ENCODE measurements around the gene NTF3. TPM values are rescaled to one million over a fixed set of nuclear protein-coding genes. Genes with fewer than 3 reads are reported as not detected.

The NTF3 gene
- total RNA-seq, 2 donors from 2014 or later = 0.71 to 4.1 TPM

DNA sequence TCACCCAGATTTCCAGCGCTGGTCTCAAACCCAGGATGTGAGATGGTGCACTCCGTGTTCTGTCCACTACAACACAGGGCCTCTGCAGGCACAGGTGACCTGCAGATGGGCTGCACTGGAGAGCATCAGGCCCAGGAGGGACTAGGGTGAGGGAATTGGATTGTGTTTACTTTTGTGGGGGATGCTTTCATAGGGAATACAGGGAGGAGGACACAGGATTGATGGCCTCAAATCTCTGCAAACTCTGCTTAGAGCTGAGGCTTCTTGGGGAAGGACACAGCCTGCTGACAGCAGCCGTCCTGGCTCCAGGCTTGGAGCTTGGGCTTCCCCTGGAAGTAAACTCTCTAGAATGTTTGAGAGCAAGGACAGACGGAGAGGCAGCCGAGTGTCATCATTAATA is 57.1 kb downstream of the NTF3 start:
- DNase-seq = no peak
- Histone ChIP-seq H3K9ac (ENCODE audit: extremely low read depth, low read length, poor library complexity, severe bottlenecking) (no peak overlapping the region), H3K36me3 (ENCODE audit: control insufficient read depth, insufficient read depth, low read length) (no peaks in the 10 kb centered on the region), H3K4me1 (ENCODE audit: control insufficient read depth, insufficient read depth, low read length) (no peaks in the 10 kb centered on the region), H3K4me3 (ENCODE audit: low read length) (no peak overlapping the region), H3K9me3 (ENCODE audit: control insufficient read depth, low read length) (no peaks in the 10 kb centered on the region), H3K27me3 (ENCODE audit: control insufficient read depth, insufficient read depth, low read length, poor library complexity, severe bottlenecking) (peaks cover 6% of the 10 kb centered on the region), H3K27ac (ENCODE audit: low read depth, low read length) (no peak overlapping the region)
- Mint-ChIP-seq H3K36me3 (ENCODE audit: low read depth) (no peaks in the 10 kb centered on the region), H3K27ac (no peak overlapping the region), H3K9me3 (no peaks in the 10 kb centered on the region), H3K4me1 (peaks cover 25% of the 10 kb centered on the region), H3K4me3 (no peak overlapping the region), H3K27me3 (ENCODE audit: insufficient read depth) (no peaks in the 10 kb centered on the region)
- WGBS, 2 experiments (ENCODE audit: insufficient coverage in 1 of 2, insufficient read length in 1 of 2) = 91 to 100% methylated on average over 5 of the region's 5 CpGs
- TF ChIP-seq, protein P1, sequence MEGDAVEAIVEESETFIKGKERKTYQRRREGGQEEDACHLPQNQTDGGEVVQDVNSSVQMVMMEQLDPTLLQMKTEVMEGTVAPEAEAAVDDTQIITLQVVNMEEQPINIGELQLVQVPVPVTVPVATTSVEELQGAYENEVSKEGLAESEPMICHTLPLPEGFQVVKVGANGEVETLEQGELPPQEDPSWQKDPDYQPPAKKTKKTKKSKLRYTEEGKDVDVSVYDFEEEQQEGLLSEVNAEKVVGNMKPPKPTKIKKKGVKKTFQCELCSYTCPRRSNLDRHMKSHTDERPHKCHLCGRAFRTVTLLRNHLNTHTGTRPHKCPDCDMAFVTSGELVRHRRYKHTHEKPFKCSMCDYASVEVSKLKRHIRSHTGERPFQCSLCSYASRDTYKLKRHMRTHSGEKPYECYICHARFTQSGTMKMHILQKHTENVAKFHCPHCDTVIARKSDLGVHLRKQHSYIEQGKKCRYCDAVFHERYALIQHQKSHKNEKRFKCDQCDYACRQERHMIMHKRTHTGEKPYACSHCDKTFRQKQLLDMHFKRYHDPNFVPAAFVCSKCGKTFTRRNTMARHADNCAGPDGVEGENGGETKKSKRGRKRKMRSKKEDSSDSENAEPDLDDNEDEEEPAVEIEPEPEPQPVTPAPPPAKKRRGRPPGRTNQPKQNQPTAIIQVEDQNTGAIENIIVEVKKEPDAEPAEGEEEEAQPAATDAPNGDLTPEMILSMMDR (conservative IDR thresholded peaks at IDR 0.05) = no peak

DNA sequence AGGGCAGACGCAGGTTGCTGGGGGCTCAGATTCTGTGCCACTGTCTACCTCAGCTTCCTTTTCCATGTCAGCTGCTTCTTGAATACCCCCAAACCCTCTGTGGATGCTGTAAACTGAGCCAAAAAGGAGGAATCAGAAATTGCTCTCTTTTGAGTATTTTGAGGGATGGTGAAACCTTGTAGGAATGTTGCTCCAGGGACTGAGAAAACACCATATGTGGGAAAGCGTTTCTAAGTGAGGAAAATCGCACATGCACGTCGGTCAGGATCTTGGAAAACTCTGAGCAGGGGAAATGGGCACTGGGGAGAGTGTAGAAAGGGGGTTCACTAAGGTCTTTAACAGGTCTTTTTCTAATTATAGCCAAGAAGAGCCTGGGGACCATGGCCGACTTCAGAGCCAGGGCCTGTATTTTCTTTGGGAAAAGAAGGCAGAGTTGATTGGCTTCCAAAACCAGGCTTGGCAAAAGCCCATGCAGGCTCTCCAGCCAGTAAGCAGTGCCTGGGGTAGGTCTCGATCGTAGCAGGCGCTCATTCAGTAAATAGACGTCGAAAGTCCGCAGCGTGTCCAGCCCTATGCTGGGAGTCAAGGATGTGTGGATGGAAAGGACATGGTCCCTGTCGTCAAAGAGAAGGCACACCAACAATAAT is 58.0 kb downstream of the NTF3 start:
- H3K27ac Mint-ChIP-seq = no peak overlapping the region
- no peak overlapping the region for H3K4me3 Mint-ChIP-seq
- Histone ChIP-seq H3K27ac (ENCODE audit: low read depth, low read length) (no peak overlapping the region), H3K4me3 (ENCODE audit: low read length) (no peak overlapping the region), H3K9ac (ENCODE audit: extremely low read depth, low read length, poor library complexity, severe bottlenecking) (no peak overlapping the region), H3K4me1 (ENCODE audit: control insufficient read depth, insufficient read depth, low read length) (no peaks in the 10 kb centered on the region), H3K36me3 (ENCODE audit: control insufficient read depth, insufficient read depth, low read length) (no peaks in the 10 kb centered on the region), H3K27me3 (ENCODE audit: control insufficient read depth, insufficient read depth, low read length, poor library complexity, severe bottlenecking) (peaks cover 4% of the 10 kb centered on the region), H3K9me3 (ENCODE audit: control insufficient read depth, low read length) (no peaks in the 10 kb centered on the region)
- peaks cover 25% of the 10 kb centered on the region for H3K4me1 Mint-ChIP-seq
- no peak for DNase-seq
- TF ChIP-seq, protein P1 (conservative IDR thresholded peaks at IDR 0.05) = no peak
- WGBS, 2 experiments (ENCODE audit: insufficient coverage in 1 of 2, insufficient read length in 1 of 2) = 95 to 96% methylated on average over 5 to 14 of the region's 14 CpGs
- no peaks in the 10 kb centered on the region for H3K27me3 Mint-ChIP-seq (ENCODE audit: insufficient read depth)
- H3K36me3 Mint-ChIP-seq (ENCODE audit: low read depth) = no peaks in the 10 kb centered on the region
- H3K9me3 Mint-ChIP-seq = no peaks in the 10 kb centered on the region

DNA sequence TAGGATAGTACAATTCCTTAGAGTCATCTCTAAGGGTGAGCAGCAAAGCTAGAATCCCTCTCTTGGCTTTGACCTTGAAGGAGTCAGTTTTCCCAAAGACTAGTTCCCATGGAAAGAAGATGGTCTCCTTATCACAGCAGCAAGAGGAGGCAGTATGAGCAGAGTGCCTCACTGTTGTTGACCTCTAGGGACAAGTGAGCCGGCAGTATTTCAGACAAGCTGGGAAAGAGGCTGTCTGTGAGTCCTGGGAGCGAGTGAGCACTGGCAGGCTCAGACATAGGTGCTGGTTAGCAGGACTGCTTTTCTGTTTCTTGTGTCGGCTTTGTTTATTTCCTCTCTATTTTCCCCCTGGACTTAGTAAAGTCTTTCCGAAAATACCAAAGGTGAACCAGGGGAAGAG is 60.7 kb downstream of the NTF3 start:
- H3K4me1 ChIP-seq (ENCODE audit: control insufficient read depth, insufficient read depth, low read length) = peaks cover 10% of the 10 kb centered on the region

More for the DNA sequence above, 60.7 kb downstream of the NTF3 start:
- H3K9me3 ChIP-seq (ENCODE audit: control insufficient read depth, low read length) = no peaks in the 10 kb centered on the region
- H3K4me3 Mint-ChIP-seq = no peak overlapping the region
- peaks cover 3% of the 10 kb centered on the region for H3K27me3 ChIP-seq (ENCODE audit: control insufficient read depth, insufficient read depth, low read length, poor library complexity, severe bottlenecking)
- no peaks in the 10 kb centered on the region for H3K27me3 Mint-ChIP-seq (ENCODE audit: insufficient read depth)
- H3K4me1 Mint-ChIP-seq = peaks cover 37% of the 10 kb centered on the region
- peak; percentile 75 for DNase-seq
- H3K4me3 ChIP-seq (ENCODE audit: low read length) = no peak overlapping the region
- no peak overlapping the region for H3K27ac Mint-ChIP-seq
- H3K36me3 Mint-ChIP-seq (ENCODE audit: low read depth) = no peaks in the 10 kb centered on the region
- H3K9me3 Mint-ChIP-seq = no peaks in the 10 kb centered on the region
- H3K27ac ChIP-seq (ENCODE audit: low read depth, low read length) = no peak overlapping the region
- TF ChIP-seq, protein P1 (conservative IDR thresholded peaks at IDR 0.05) = peak; percentile 71
- no peak overlapping the region for H3K9ac ChIP-seq (ENCODE audit: extremely low read depth, low read length, poor library complexity, severe bottlenecking)
- no peaks in the 10 kb centered on the region for H3K36me3 ChIP-seq (ENCODE audit: control insufficient read depth, insufficient read depth, low read length)
- 62 to 63% methylated on average over 3 to 4 of the region's 4 CpGs for whole genome bisulfite sequencing, 2 experiments (ENCODE audit: insufficient coverage in 1 of 2, insufficient read length in 1 of 2)
